Retinal pigment epithelial cell (primary cell): ENCODE measurements around the gene DHODH.
"Not testable (repeated sequence)": the region's sequence is repeated elsewhere in the genome, so short reads cannot be mapped to it uniquely, and the experiment has no call there.

Experiments used
- DNase-seq: peaks from one replicate; pipeline ENCODE4 v3.0.0-alpha.2; 2010; ENCODE audit warnings: low read depth
- H3K4me3 ChIP-seq: 2 replicates; pipeline ENCODE4 v1.5.1; 2011; ENCODE audit warnings: mild to moderate bottlenecking, low read length, control low read depth, moderate library complexity
- TF ChIP-seq, protein P1 (sequence below): conservative IDR thresholded peaks from 2 replicates; pipeline ENCODE4 v1.5.1; 2011; ENCODE audit warnings: low read depth, low read length, control low read depth, inconsistent platforms

DHODH gene

DNA sequence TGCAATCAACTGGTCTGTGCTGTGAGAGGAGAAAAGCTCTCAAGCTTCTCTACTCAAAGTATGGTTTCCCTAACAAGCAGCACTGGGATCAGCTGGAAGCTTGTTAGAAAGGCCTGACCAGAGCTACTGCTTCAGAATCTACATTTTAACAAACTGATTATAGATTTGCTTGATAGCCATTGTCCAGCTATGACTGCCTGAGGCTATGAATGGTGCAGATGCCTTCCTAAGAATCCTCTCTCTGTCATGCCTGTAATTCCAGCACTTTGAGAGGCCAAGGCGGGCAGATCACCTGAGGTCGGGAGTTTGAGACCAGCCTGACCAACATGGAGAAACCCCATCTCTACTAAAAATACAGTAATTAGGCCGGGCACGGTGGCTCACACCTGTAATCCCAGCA, 37.0 kb upstream of the DHODH start:
- H3K4me3 ChIP-seq, result no peak overlapping the region
- no peak for DNase-seq
- TF ChIP-seq, protein P1, sequence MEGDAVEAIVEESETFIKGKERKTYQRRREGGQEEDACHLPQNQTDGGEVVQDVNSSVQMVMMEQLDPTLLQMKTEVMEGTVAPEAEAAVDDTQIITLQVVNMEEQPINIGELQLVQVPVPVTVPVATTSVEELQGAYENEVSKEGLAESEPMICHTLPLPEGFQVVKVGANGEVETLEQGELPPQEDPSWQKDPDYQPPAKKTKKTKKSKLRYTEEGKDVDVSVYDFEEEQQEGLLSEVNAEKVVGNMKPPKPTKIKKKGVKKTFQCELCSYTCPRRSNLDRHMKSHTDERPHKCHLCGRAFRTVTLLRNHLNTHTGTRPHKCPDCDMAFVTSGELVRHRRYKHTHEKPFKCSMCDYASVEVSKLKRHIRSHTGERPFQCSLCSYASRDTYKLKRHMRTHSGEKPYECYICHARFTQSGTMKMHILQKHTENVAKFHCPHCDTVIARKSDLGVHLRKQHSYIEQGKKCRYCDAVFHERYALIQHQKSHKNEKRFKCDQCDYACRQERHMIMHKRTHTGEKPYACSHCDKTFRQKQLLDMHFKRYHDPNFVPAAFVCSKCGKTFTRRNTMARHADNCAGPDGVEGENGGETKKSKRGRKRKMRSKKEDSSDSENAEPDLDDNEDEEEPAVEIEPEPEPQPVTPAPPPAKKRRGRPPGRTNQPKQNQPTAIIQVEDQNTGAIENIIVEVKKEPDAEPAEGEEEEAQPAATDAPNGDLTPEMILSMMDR, result no peak

DNA sequence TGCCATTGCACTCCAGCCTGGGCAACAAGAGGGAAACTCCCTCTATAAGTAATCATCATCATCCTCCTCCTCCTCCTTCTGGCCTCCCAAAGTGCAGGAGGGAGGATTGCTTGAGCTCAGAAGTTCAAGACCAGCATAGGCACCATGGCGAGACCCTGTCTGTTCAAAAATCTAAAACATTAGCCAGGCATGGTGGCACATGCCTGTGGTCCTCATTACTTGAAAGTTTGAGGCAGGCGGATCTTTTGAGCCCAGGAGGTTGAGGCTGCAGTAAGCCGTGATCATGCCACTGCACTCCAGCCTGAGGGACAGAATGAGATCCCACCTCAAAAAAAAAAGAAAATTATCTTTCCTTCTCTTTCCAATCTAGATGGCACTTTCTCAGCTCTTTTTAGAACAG, 36.2 kb upstream of the DHODH start:
- TF ChIP-seq, protein P1, result no peak
- no peak overlapping the region for H3K4me3 ChIP-seq
- no peak for DNase-seq

DNA sequence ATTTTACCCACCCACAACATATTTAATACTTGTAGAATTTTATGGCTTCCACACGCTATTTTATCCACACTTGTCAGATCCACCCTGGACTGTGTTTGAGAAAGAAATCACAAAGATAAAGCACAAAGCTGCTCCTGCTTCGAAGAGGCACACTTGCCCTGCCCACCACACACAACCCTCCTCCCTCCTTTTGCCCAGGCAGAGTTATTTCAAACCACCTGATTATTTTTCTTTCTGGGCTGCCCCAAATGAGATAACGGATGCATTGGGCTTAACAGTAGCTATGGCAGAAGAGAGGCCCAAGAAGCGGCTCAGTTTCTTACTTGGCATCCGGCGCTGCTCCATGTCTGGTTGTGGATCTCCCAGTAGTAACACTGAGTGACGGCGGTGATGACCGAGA, 35.5 kb upstream of the DHODH start:
- H3K4me3 ChIP-seq, result no peak overlapping the region
- TF ChIP-seq, protein P1, result no peak
- no peak for DNase-seq

DNA sequence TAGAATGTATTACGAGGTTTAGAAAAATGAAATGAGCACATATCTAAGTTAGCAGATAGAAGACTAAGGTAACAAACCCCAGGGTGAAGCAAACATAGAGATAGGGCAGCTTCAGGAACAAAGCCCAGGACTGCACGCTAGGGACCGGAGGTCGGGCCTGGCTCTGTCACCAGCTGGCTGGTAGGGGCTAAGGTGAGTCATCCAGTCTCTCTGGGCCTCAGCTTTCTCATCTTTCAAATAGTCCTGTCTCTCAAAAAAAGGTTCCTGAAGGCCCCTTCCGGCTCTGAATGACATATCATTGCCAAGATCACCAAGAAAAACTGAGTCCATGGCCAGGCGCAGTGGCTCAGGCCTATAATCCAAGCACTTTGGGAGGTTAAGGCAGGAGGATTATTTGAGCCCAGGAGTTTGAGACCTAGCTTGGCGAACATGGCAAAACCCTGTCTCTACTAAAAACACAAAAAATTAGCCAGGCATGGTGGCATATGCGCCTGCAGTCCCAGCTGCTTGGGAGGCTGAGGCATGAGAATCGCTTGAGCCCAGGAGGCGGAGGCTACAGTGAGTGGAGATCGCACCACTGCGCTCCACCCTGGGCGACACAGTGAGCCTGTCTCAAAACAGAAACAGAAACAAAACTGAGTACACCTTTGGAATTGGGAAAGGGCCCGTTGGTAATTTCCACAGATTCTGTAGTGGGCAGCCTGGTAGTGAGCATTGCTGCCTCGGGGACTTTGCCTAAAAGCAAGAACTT, 34.3 kb upstream of the DHODH start:
- no peak overlapping the region for H3K4me3 ChIP-seq
- TF ChIP-seq, protein P1, result no peak

DNA sequence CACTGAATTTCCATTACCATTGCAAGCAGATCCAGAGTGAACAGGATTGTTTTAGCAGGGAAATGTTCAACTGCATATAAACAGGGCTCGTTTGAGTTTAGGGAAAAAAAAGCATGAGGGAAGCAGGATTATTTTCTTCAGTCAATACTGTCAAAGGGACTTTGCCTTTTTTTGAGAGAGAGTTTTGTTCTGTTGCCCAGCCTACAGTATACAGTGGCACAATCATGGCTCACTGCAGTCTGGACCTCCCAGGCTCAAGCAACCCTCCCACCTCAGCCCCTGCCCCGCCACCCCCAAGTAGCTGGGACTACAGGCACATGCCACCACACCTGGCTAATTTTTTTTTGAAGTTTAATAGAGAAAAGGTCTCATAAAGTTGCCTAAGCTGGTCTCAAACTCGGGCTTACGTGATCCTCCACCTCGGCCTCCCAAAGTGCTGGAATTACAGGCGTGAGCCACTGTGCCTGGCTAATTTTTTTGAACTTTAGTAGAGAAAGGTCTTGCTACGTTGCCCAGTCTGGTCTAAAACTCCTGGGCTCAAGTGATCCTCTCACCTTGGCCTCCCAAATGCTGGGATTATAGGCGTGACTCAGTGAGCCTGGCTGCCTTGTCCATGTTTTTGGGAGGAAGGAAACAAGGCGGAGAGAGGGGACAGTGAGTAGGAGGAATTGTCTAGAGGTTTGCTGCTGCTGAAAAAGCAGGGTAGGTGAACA, 23.1 kb upstream of the DHODH start:
- TF ChIP-seq, protein P1, result no peak
- no peak for DNase-seq
- H3K4me3 ChIP-seq, result no peak overlapping the region

More for the DNA sequence above, 34.3 kb upstream of the DHODH start:
- no peak for DNase-seq

DNA sequence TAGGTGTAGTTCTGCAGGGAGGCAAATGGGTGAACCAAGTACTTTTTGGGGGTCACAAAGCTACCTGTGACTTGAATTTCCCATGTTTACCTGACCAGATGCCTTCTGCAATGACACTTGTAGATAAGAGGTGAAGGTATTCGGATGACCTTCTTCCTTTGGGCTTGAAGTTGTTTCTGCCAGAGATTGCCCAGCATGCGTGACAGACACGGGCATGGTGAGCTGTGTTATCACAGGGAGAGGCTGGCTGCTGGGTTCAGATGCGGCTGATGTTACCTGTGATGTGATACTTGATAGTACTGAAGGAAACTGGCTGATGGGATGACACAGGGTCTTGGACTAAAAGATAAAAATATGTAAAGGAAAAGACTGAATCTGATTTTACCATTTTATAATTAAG, 22.4 kb upstream of the DHODH start:
- no peak overlapping the region for H3K4me3 ChIP-seq
- TF ChIP-seq, protein P1, result no peak
- DNase-seq, result no peak

DNA sequence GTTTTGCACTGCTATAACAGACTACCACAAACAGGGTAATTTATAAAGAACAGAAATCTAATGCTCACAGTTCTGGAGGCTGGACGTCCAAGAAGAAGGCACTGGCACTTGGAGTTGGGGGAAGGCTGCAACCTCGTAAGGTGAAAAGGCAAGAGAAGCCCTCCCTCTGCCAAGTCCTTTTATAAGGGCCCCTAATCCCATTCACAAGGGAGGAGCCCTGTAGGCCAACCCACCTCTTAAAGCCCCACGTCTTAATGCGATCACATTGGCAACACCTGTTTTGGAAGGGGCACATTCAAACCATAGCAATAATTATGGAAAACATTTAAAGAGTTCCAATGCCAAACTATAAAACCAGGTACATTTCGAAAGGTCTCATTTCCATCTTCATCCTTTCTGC, 13.5 kb upstream of the DHODH start:
- TF ChIP-seq, protein P1, result no peak
- H3K4me3 ChIP-seq, result no peak overlapping the region
- no peak for DNase-seq

DNA sequence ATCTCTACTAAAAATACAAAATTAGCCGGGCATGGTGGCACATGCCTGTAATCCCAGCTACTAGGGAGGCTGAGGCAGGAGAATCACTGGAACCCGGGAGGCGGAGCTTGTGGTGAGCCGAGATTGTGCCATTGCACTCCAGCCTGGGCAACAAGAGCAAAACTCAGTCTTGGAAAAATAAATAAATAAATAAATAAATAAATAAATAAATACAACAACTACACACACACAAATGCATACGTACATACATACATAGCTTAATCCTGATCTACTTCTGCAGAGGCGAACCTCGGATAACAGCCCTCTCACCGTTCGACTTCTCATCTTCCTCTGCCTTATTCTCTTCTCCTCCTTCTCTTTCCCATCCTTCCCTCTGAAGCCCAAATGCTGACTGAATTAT, 11.0 kb upstream of the DHODH start:
- H3K4me3 ChIP-seq, DNase-seq: not testable (repeated sequence)
